NCI-H226 (cell line): ENCODE results near the gene RANBP1.
"Not testable (repeated sequence)": the region's sequence is repeated elsewhere in the genome, so short reads cannot be mapped to it uniquely, and the experiment has no call there.

Experiments
- DNase-seq: peaks from one replicate; pipeline ENCODE4 v3.0.0-alpha.2; 2015

The RANBP1 gene

DNA sequence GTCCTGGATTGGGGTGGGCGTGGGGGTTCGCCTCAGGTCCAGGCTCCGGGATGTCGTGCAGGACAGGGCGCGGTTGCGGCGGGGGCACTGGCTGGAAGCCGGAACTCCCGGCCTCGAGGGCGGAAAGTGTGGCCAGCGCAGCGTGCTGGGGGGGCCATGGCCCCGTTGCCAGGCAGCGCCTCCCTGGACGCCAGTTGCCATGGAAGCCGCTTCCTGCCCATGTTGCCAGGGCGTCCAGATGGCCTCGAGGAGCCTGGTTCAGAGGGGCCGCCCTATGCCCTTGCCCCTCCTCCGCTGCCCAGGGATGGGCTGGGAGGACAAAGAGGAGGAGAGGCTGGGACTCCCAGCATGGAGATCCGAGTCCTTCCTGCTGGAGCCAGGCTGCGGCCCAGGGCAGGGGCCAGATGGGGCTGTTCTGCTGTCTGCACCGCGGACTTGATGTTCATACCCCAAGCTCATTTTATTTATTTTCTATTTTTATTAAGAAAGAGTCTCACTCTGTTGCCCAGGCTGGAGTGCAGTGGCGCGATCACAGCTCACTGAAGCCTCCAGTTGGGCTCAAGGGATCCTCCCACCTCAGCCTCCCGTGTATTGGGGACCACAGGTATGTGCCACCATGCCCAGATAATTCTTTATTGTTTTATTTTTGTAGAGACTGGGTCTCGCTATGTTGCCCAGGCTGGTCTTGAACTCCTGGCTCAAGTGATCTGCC lies 39.6 kb downstream of the RANBP1 start:
- no peak for DNase-seq

GRCh38 chr22:20156042-20156389 lies 40.1 kb downstream of the RANBP1 start:
- DNase-seq: no peak

- peak; percentile 29 for DNase-seq
Measured at GRCh38 chr22:20156611-20157429, 40.9 kb downstream of the RANBP1 start.

DNA sequence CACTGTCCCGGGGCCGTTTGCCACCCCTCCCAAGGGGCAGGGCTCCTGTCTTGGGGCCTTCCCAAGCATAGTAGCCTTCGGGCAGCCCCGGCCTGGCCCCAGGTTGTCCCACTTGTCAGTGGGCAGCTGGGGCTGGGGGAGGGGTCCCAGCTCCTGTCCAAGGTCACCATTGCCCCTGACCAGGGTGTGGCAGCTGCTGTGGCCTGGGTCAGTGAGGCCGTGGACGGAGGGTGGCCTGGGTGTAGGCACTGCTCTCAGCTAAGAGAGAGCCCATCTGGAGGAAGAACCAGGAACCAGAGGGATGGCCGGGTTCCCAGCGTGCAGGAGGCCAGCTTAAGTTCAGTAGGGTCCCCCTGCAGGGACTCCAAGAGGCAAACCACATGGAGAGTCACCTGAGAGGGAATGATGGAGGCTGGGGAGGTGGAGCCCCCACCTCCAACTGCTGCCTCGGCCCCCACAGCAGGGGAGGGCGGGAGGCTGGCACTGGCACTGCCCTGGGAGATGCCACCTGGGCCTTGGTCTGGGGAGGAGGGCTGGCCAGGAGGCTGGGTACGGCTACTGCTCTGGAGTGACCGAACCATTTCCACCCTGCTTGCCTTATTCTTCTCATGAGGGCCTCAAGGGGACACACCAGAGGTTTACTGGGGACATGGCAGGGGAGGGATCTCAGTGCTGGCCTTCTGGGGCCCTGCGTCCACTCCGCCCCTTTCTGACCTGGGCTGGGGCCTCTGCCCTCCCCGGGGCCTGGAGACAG lies 41.7 kb downstream of the RANBP1 start:
- no peak for DNase-seq

DNA sequence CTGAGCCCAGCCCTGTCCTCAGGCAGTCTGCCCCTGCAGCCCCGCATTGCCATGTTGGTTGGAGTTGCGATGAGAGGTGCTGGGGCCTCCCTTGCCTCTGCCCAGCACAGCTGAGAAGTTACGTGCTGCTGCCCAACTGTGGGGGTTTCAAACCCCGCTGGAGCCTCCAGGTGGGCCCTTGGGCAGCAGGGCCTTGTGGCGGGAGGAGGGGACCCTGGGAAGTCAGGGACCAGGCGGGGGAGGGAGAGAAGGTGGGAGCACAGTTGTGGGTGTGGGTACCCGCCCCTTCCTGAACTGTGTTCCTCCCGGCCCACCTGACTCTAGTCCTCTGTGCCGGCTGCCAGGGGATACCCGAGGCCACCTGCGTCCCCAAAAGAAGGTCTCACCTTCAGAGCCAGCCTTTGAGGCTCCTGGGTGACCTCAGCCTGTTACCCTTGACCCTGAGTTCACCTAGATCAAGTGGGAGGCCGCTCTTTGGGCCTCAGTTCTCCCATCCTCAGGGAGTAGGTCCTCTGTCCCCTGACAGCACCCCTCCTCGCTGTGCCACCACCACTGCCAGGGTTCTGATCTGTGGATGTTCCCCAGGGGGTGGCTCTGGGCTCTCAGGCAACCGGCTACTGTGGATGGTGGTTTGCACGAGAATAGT lies 42.6 kb downstream of the RANBP1 start:
- no peak for DNase-seq

DNA sequence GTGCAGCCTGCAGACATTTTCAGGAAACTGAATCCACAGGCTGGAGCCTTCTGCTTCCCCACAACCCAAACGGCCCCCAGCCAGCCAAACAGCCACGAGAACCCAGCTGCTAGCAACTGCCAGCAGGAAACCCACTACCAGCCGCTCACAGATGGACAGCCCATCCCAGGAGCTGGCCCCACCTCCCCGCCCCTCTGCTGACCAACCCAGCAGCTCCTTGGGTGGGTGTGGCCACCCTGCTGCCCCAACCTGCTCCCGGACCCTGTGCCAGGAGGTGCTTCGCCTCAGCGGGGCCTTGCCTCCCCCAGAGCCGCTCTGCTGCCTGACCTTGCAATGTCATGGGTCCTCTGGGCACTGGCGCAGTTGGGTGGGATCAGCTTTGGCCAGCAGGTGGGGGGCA lies 43.2 kb downstream of the RANBP1 start:
- no peak for DNase-seq

GRCh38 chr22:20159531-20159930 lies 43.6 kb downstream of the RANBP1 start:
- not testable (repeated sequence) for DNase-seq

DNA sequence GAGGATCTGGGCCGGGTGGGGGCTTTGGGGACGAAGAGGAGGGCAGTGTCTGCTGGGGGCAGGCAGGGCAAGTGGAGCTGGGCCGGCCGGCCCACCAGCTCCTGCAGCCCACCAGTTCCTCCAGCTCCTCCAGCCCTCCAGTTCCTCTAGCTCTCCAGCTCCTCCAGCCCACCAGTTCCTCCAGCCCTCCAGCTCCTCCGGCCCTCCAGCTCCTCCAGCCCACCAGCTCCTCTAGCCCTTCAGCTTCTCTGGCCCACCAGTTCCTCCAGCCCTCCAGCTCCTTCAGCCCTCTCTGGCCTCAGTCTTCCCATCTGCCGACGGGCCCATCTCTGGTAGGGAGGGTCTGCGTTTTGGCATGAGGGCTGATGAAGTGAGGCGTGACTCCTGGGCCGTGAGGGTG lies 44.1 kb downstream of the RANBP1 start:
- DNase-seq: no peak

DNA sequence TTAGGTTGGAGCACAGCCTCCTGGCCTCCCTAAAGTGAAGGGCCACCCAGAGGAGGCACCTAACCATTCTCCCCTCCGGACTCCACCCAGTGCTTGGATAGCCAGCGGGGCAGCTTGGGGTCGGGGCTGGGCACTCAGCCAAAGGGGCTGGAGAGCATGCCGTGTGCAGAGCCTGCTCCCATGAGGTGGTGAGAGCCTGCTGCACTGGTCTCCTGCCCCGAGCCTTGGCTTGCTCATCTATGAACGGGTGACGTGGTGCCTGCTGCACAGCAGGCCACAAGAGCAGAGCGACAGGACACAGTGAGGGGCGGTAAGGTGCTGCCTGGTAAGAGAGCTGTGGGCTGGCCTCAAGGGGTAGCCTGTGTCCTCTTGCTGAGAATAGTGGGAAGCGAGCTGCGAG lies 49.0 kb downstream of the RANBP1 start:
- no peak for DNase-seq

GRCh38 chr22:20165421-20165820 lies 49.5 kb downstream of the RANBP1 start:
- DNase-seq: no peak

DNA sequence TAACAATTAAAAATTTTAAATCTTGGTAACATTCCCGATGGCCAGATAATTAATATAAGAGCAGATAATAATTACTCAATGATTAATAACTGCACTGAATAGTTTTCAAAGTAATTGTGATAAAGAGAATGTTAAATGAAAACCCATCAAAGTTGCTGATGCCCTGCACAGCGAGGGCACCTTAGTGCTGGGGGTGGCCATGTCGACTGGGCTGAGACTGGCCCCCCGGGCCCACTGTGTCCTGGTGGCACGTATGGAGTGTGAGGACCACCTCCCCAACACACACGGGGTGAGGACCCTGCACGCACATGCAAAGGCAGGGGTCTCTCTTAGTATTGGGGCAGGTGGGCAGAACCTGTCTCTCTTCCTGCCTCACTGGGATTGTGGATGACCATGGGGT lies 50.0 kb downstream of the RANBP1 start:
- DNase-seq: no peak

GRCh38 chr22:20166703-20167102 lies 50.8 kb downstream of the RANBP1 start:
- no peak for DNase-seq

DNA sequence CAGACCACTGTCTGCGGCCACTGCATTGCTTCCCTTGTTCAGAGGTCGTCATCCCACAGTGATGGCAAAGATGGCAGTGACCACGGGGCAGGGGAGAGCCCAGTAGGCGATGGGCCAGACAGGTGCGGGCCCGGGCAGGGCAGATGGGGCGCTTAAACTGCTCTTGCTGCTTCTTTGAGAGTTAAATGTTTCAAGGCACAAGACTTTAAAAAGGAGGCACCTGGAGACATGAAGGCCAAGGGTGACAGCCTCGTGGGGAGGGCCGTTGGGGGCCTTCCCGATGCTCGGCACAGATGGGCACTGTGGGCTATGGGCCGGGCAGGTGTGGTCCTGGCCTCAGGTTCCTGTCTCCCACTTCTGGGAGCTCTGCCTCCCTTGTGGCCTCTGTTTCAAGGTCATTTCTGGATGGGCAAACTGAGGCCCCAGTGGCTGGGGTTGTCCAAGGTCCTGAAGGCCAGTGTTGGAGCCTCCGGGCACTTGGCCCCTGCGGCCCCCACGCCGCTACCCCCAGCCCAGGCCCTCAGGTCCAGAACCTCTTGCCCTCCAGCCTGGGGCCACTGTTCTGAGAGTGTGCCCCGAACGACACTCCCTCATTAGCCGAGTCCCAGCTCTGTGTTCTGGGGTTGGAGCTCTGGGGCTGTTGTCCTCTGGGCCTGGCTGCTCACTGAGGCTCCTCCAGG lies 51.9 kb downstream of the RANBP1 start:
- DNase-seq: no peak

- DNase-seq: no peak
Measured at GRCh38 chr22:20169253-20169822, 53.4 kb downstream of the RANBP1 start.

DNA sequence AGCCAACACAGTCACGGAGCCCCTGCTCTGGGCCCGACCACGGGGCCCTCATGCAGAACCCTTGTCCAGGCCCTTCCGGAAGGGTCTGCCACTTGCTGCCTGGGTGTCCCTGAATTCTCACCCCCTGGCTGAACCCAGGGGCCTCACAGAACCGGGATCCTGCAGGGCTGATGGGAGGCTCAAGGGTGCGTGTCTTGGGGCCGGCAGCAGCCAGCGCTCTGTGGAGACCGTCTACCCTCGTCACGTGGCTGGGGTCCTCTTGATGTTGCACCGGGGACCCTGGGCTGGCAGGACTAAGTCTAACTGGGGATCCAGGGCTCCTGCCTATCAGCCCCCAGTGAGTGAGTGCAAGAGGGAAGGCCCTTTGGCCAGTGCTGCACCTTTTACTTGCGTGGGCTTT lies 54.3 kb downstream of the RANBP1 start:
- DNase-seq: no peak

GRCh38 chr22:20171288-20172140 lies 55.6 kb downstream of the RANBP1 start:
- no peak for DNase-seq

DNA sequence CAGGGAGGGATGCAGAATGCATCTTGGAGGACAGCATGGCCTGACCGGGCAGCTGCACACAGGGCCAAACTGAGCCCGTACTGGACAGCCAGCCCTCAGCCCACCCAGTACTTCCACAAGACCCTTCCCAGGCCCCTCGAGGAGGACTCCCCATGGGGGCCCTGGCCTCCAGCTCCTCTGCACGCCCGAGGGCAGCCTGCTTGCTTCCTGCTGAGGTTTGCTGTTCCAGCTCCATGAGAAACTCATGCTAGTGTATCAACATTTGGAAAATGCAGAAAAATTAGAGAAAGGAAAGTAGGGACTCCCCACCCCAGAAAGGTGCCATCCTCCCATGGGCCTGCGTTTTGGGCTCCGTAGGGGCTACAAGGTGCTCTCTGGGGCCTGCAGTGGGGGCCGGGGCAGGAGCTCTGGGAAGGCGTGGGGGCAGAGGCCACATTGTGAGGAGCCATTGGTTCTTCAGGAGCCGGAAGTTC lies 56.3 kb downstream of the RANBP1 start:
- DNase-seq: no peak

DNA sequence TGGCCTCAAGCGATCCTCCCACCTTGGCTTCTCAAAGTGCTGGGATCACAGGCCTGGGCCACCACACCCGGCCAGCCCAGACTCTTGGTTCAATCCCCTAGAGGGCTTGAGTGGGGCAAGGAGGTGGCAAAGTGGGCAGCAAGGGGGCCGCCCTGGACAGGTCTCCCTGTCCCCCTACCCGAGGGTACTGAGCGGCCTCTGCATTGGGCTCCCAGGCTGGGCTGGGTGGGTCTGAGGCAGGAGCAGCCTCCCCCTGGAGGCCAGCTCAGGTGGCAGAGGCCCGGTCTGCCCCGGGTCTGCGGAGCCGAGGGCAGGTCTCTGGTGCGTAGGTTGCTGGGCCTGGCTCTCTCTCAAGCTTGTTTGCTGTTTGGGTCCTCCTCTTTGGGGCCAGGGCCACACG lies 57.3 kb downstream of the RANBP1 start:
- DNase-seq: no peak

GRCh38 chr22:20173772-20174171 lies 57.9 kb downstream of the RANBP1 start:
- DNase-seq: no peak

GRCh38 chr22:20174785-20175596 lies 59.1 kb downstream of the RANBP1 start:
- DNase-seq: no peak

- DNase-seq: no peak
Measured at GRCh38 chr22:20175597-20175900, 59.6 kb downstream of the RANBP1 start.
